OCI-LY7 (cell line): ENCODE measurements around the gene NTPCR.

Source experiments
- CTCF ChIP-seq: fragments of 200-600 bp; sonication (generic); conservative IDR thresholded peaks from 2 replicates; pipeline ENCODE4 v1.5.1; 2014; ENCODE audit warnings: mild to moderate bottlenecking, antibody characterized with exemption, low read length, moderate library complexity, mixed read lengths
- EZH2phosphoT487 ChIP-seq: fragments of 200-600 bp; sonication (generic); IDR thresholded peaks from 2 replicates; pipeline ENCODE4 v1.6.1; 2018; ENCODE audit warnings: low read depth, borderline replicate concordance, mild to moderate bottlenecking, mixed run types, antibody characterized with exemption, low read length, moderate library complexity, mixed read lengths

- TF ChIP-seq CTCF (no peak), EZH2phosphoT487 (no peak)
Measured at GRCh38 chr1:232923739-232924386, 26.5 kb upstream of the NTPCR start.
